Measurements from ENCODE around the gene HDC. TPM values are rescaled to one million over a fixed set of nuclear protein-coding genes. Genes with fewer than 3 reads are reported as not detected.

Gene HDC
- total RNA-seq, 1 experiment from 2014 or later = not detected

GRCh38 chr15:50275908-50276307 is 10.4 kb upstream of the HDC start:
- intact Hi-C loops (cut with micrococcal nuclease; ENCODE audit: unreplicated experiment) (no loop called here), in situ Hi-C loops (cut with HindIII; ENCODE audit: low pct_unique_long_range_greater_than_20kb, low sequenced_read_pairs) (no loop called here)
- ChIA-PET POLR2A (no interaction called here), CTCF (no interaction called here)
- no peak overlapping the region for H3K27ac ChIP-seq (ENCODE audit: low read length)
- BruUV-seq (replicated peaks) = no TSS peak
- H3K27me3 ChIP-seq (ENCODE audit: control insufficient read depth, insufficient read depth, low read length) = no peaks in the 10 kb centered on the region
- no peaks in the 10 kb centered on the region for H3K4me1 ChIP-seq (ENCODE audit: control insufficient read depth, insufficient read depth, low read length)
- DNase-seq (ENCODE audit: low read depth, low spot score) (no peak), ATAC-seq (no peak)
- H3K9me3 ChIP-seq (ENCODE audit: control insufficient read depth, insufficient read depth, low read depth, low read length) = no peaks in the 10 kb centered on the region
- H3K4me3 ChIP-seq (ENCODE audit: low read depth in 2 of 2, low read length in 2 of 2) = no peak overlapping the region
- TF ChIP-seq SIN3A (IDR thresholded peaks at IDR 0.05; ENCODE audit: borderline replicate concordance, insufficient read depth, low read depth, low read length) (no peak), POLR2AphosphoS5 (IDR thresholded peaks at IDR 0.05; ENCODE audit: low read depth, low read length) (no peak), CTCF (IDR thresholded peaks at IDR 0.05) (no peak), REST (IDR thresholded peaks at IDR 0.05; ENCODE audit: insufficient read depth in 1 of 2, low read depth in 2 of 2, low read length in 1 of 2) (no peak), TCF7L2 (IDR thresholded peaks at IDR 0.05; ENCODE audit: low read depth, low read length) (no peak)
- H3K36me3 ChIP-seq (ENCODE audit: control insufficient read depth, insufficient read depth, low read length) = no peaks in the 10 kb centered on the region

- no peaks in the 10 kb centered on the region for H3K36me3 ChIP-seq (ENCODE audit: control insufficient read depth, insufficient read depth, low read length)
- ChIA-PET CTCF (no interaction called here), POLR2A (no interaction called here)
- H3K9me3 ChIP-seq (ENCODE audit: control insufficient read depth, insufficient read depth, low read depth, low read length) = no peaks in the 10 kb centered on the region
- no peak for DNase-seq (ENCODE audit: low read depth, low spot score)
- no peak for TF ChIP-seq TCF7L2 (IDR thresholded peaks at IDR 0.05; ENCODE audit: low read depth, low read length)
- no peak for TF ChIP-seq REST (IDR thresholded peaks at IDR 0.05; ENCODE audit: insufficient read depth in 1 of 2, low read depth in 2 of 2, low read length in 1 of 2)
- no peak for TF ChIP-seq CTCF (IDR thresholded peaks at IDR 0.05)
- no peak for TF ChIP-seq SIN3A (IDR thresholded peaks at IDR 0.05; ENCODE audit: borderline replicate concordance, insufficient read depth, low read depth, low read length)
- TF ChIP-seq POLR2AphosphoS5 (IDR thresholded peaks at IDR 0.05; ENCODE audit: low read depth, low read length) = no peak
- H3K27me3 ChIP-seq (ENCODE audit: control insufficient read depth, insufficient read depth, low read length) = no peaks in the 10 kb centered on the region
- H3K27ac ChIP-seq (ENCODE audit: low read length) = no peak overlapping the region
- intact Hi-C loops (cut with micrococcal nuclease; ENCODE audit: unreplicated experiment) = no loop called here
- no peaks in the 10 kb centered on the region for H3K4me1 ChIP-seq (ENCODE audit: control insufficient read depth, insufficient read depth, low read length)
- BruUV-seq (replicated peaks) = no TSS peak
- ATAC-seq = no peak
- no peak overlapping the region for H3K4me3 ChIP-seq (ENCODE audit: low read depth in 2 of 2, low read length in 2 of 2)
- in situ Hi-C loops (cut with HindIII; ENCODE audit: low pct_unique_long_range_greater_than_20kb, low sequenced_read_pairs) = no loop called here
Measured at GRCh38 chr15:50275091-50275490, 9.6 kb upstream of the HDC start.

Data from Panc1 (cell line).